ENCODE measurements around the gene RNF223. TPM values are rescaled to one million over a fixed set of nuclear protein-coding genes. Genes with fewer than 3 reads are reported as not detected.

RNF223 gene
- total and polyA plus RNA-seq, 7 donors, result not detected

DNA sequence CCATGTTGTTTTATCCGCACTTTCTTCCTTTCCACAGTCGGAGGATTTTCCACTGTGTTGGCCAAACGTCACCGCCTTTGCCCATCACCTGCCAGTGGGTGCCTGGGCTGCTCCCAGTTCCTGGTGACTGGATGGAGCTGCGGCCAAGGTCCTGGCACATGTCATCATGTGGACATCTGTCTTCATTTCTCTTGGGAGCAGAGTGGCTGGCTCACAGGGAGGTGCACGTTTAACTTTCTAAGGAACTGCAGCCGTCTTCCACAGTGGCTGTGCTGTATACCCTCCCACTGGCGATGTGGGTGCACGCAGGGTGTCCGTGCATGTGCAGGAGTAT, 19.5 kb upstream of the RNF223 start:
- intact Hi-C loops (cut with DNase I), result no loop called here

DNA sequence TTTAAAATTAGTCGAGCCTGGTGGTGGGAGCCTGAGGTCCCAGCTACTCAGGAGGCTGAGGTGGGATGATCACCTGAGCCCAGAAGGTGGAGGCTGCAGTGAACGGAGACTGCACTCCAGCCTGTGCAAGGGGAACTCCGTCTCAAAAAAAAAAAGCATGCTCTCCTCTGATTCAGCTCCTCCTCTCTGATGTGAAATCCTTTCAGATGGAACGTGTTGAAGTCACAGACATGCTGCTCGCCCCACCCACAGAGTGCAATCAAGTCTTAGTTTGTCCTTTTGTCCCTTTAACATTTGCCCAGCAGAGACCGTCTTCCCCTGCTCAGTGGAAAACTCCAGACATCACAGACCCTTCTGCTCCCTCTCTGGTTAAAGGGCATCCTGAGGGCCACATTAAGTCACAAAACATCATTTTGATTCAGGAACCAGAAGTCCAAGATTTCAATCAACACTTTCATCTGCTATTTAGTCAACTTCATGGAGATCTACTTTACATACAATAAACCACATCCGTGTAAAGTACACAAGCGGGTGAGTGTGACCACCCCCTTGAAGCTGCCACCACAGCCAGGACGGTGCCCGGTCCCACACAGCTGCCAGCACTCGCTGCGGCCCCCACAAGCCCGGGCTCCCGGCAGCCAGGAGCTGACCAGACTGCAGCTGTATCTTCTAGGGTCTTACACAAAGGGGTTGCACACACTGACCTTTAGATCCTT, 18.9 kb upstream of the RNF223 start:
- ATAC-seq (peak in 3 of 4 donors; percentile 10 to 27 (median 21)), DNase-seq (no peak)
- H3K27ac ChIP-seq, result no peak overlapping the region
- no peaks in the 10 kb centered on the region for H3K27me3 ChIP-seq (ENCODE audit: insufficient read depth in 3 of 3, low read length in 2 of 3)
- H3K4me3 ChIP-seq, result no peak overlapping the region
- H3K36me3 ChIP-seq (ENCODE audit: insufficient read depth in 1 of 2, low read depth in 1 of 2), result no peaks in the 10 kb centered on the region
- 50 to 67% (median 51%) methylated on average over 14 of the region's 14 CpGs for WGBS, 3 donors
- TF ChIP-seq, protein P1, sequence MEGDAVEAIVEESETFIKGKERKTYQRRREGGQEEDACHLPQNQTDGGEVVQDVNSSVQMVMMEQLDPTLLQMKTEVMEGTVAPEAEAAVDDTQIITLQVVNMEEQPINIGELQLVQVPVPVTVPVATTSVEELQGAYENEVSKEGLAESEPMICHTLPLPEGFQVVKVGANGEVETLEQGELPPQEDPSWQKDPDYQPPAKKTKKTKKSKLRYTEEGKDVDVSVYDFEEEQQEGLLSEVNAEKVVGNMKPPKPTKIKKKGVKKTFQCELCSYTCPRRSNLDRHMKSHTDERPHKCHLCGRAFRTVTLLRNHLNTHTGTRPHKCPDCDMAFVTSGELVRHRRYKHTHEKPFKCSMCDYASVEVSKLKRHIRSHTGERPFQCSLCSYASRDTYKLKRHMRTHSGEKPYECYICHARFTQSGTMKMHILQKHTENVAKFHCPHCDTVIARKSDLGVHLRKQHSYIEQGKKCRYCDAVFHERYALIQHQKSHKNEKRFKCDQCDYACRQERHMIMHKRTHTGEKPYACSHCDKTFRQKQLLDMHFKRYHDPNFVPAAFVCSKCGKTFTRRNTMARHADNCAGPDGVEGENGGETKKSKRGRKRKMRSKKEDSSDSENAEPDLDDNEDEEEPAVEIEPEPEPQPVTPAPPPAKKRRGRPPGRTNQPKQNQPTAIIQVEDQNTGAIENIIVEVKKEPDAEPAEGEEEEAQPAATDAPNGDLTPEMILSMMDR (IDR thresholded peaks at IDR 0.05), result no peak
- intact Hi-C loops (cut with DNase I), result no loop called here
- no peaks in the 10 kb centered on the region for H3K4me1 ChIP-seq
- no peaks in the 10 kb centered on the region for H3K9me3 ChIP-seq

More for the DNA sequence above, 19.5 kb upstream of the RNF223 start:
- WGBS, 3 donors, result 24 to 40% (median 33%) methylated on average over 10 of the region's 10 CpGs
- DNase-seq, result peak; percentile 23 to 69
- Histone ChIP-seq H3K4me1 (no peaks in the 10 kb centered on the region), H3K9me3 (no peaks in the 10 kb centered on the region), H3K27ac (no peak overlapping the region), H3K27me3 (ENCODE audit: insufficient read depth in 3 of 3, low read length in 2 of 3) (no peaks in the 10 kb centered on the region), H3K36me3 (ENCODE audit: insufficient read depth in 1 of 2, low read depth in 1 of 2) (no peaks in the 10 kb centered on the region), H3K4me3 (no peak overlapping the region)
- ATAC-seq, result peak; percentile 75 to 84 (median 80)
- TF ChIP-seq, protein P1 (IDR thresholded peaks at IDR 0.05), result no peak

DNA sequence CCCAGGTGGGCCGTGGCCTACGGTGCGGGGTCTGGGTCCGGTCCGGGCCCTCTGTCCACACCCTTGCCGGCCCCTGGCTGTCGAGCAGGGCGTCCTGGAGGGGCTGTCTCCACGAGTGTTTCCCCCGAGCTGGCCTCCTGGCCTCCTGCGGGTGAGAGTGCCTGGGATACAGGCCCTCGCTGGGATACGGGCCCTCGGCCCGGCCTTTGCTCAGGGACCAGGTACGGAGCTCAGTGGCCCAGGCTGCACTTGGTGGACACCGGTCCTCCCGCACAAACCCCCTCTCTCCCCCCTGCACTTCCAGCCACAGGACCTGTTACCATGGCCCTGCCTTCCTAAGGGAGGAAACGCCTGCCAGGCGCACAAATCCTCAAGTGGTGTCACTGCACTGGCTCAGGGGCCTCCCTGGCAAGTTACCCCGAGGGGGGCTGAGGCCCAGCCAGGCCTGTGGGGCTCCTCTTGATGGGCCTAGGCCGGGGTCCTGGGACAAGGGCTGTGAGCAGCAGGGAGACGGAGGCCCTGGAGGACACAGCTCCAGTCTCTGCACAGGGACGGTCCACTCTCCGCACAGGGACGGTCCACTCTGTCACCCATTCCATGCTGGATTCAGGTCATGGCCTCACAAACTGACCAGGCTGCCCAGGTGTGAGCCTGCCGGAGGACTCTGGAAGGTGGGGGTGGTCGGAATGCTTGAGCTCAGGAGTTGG, 18.2 kb upstream of the RNF223 start:
- 90 to 96% (median 94%) methylated on average over 23 to 28 of the region's 28 CpGs for WGBS, 3 donors
- H3K4me3 ChIP-seq, result no peak overlapping the region
- DNase-seq (peak in 1 of 2 donors; percentile 13), ATAC-seq (no peak)
- TF ChIP-seq, protein P1 (IDR thresholded peaks at IDR 0.05), result no peak
- H3K36me3 ChIP-seq (ENCODE audit: insufficient read depth in 1 of 2, low read depth in 1 of 2), result no peaks in the 10 kb centered on the region
- H3K27me3 ChIP-seq (ENCODE audit: insufficient read depth in 3 of 3, low read length in 2 of 3), result no peaks in the 10 kb centered on the region
- no peaks in the 10 kb centered on the region for H3K9me3 ChIP-seq
- H3K4me1 ChIP-seq, result no peaks in the 10 kb centered on the region
- H3K27ac ChIP-seq, result no peak overlapping the region
- intact Hi-C loops (cut with DNase I), result no loop called here

DNA sequence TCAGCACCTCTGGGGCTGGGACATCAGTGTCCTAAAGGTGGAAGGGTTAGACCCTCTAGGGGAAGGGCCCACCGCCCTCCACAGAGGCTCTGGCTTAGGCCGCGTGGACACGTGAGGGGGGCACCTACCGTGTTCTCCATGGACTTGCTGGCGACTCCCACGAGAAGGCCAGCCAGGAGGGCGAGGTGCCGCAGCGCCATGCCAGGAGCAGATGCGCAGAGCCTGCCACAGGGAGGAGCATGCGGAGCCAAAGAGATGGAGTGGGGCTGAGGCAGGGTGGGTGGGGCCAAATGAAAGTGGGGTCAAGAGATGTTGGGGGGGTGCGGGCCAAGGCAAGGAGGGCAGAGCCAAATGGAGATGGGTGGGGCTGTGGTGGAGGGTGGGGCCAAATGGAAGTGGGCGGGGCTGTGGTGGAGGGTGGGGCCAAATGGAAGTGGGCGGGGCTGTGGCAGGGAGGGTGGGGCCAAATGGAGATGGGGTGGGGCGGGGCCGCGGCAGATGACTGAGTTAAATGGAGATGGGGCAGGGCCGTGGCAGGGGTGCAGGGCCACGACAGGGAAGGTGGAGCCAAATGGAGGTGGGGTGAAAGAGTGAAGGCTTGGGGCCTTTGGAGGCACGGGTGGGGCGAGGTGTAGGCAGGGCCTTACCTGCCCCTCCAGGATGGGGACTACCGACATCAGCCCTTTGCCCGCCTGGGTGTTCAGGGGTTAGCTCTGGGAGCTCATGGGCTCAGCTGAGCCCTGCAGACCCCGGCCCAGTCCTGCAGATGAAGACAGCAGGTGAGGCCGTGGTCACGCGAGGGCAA, 17.4 kb upstream of the RNF223 start:
- intact Hi-C loops (cut with DNase I), result no loop called here
- peak in 2 of 4 donors; percentile 19 to 41 for ATAC-seq
- no peak for DNase-seq

More for the DNA sequence above, 17.4 kb upstream of the RNF223 start:
- Histone ChIP-seq H3K4me3 (no peak overlapping the region), H3K4me1 (no peaks in the 10 kb centered on the region), H3K9me3 (no peaks in the 10 kb centered on the region), H3K27ac (no peak overlapping the region), H3K36me3 (ENCODE audit: insufficient read depth in 1 of 2, low read depth in 1 of 2) (no peaks in the 10 kb centered on the region), H3K27me3 (ENCODE audit: insufficient read depth in 3 of 3, low read length in 2 of 3) (no peaks in the 10 kb centered on the region)
- WGBS, 3 donors, result 93 to 96% (median 96%) methylated on average over 25 to 28 of the region's 28 CpGs
- TF ChIP-seq, protein P1 (IDR thresholded peaks at IDR 0.05), result no peak
